ENCODE measurements around the gene GABRA4.
A peak's percentile ranks its signal among the peaks of the same experiment; 100 is the strongest.

Gene GABRA4

GRCh38 chr4:46993075-46994006 lies at the start of gene GABRA4:
TSS of gene GABRA4 (minus strand) at chr4:46993581. CDS start at chr4:46993424, 157 bp downstream.
- Histone ChIP-seq H3K4me3 (replicated peaks; ENCODE audit: low read depth, low read length) (peak within 1 kb of the TSS; percentile 36), H3K36me3 (ENCODE audit: control insufficient read depth, insufficient read depth, low read length) (no peaks in the 10 kb centered on the region), H3K27me3 (replicated peaks; ENCODE audit: control insufficient read depth, insufficient read depth, low read length) (no peaks in the 10 kb centered on the region)
- no peak for TF ChIP-seq CTCF (IDR thresholded peaks at IDR 0.05; ENCODE audit: insufficient read depth, low read length, poor library complexity, severe bottlenecking)
- peak; percentile 59 for DNase-seq (ENCODE audit: extremely low read depth, insufficient read length)

DNA sequence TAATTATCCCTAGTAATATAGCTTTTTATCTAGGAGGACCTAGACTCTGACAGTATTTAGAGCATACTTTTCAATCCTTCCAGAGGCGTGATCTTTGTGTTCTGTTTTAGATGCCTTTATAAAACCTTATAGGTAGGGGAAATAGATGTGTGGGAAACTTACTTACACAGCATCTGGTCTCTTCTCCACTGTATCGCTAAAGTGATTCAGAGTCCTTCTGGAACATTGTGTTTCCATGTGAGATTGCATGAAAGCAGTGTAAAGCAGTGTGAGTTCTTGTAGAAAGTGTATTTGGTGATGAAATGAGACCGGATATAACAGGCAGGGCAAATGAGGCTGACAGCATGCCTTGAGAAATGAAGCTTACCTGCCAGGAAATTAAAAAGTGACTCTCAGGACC lies 47.4 kb upstream of the GABRA4 start:
- H3K27me3 ChIP-seq (replicated peaks; ENCODE audit: control insufficient read depth, insufficient read depth, low read length), result no peaks in the 10 kb centered on the region

GRCh38 chr4:47038263-47038662 lies 44.9 kb upstream of the GABRA4 start:
- no peak for DNase-seq (ENCODE audit: extremely low read depth, insufficient read length)
- TF ChIP-seq CTCF (IDR thresholded peaks at IDR 0.05; ENCODE audit: insufficient read depth, low read length, poor library complexity, severe bottlenecking), result no peak
- Histone ChIP-seq H3K27me3 (replicated peaks; ENCODE audit: control insufficient read depth, insufficient read depth, low read length) (no peaks in the 10 kb centered on the region), H3K4me3 (replicated peaks; ENCODE audit: low read depth, low read length) (no peak overlapping the region), H3K36me3 (ENCODE audit: control insufficient read depth, insufficient read depth, low read length) (no peaks in the 10 kb centered on the region)

More for the DNA sequence above, 47.4 kb upstream of the GABRA4 start:
- TF ChIP-seq CTCF (IDR thresholded peaks at IDR 0.05; ENCODE audit: insufficient read depth, low read length, poor library complexity, severe bottlenecking), result no peak
- Histone ChIP-seq H3K36me3 (ENCODE audit: control insufficient read depth, insufficient read depth, low read length) (no peaks in the 10 kb centered on the region), H3K4me3 (replicated peaks; ENCODE audit: low read depth, low read length) (no peak overlapping the region)
- no peak for DNase-seq (ENCODE audit: extremely low read depth, insufficient read length)

DNA sequence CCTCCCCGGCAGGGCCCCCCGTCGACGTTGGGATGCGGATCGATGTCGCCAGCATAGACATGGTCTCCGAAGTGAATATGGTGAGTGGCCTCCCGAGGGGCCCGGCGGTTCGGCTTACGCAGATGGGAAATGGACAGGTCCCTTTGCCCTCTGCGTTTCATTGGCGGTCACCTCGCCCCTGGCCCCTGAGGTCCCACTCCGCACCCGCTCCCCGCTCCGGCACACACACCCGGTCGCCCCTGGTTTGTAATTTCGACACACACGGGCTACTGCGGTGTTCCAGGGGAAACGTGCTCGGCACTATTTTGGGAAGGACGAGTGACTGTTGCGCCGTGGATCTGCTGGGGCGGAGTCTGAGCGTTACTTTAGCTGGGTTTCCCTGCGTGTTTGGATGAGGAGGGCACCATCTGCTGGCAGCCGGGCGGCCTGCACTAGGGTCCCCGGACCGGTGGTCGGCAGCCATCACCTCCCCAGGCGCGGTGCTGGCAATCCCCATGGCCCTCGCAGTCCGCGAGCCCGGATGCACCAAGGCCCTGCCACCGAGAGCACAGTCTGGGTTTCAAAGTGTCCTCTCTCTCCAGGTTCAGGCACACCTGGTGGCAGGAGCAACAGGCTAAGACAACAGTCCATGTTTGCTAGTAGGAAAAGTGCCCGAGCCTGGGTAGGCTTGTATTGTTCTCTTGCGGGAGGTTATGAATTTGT lies 39.2 kb upstream of the GABRA4 start:
- no peaks in the 10 kb centered on the region for H3K36me3 ChIP-seq (ENCODE audit: control insufficient read depth, insufficient read depth, low read length)
- no peaks in the 10 kb centered on the region; the same call in 1 of the 2 replicates for H3K27me3 ChIP-seq (replicated peaks; ENCODE audit: control insufficient read depth, insufficient read depth, low read length)
- peak; percentile 83 for TF ChIP-seq CTCF (IDR thresholded peaks at IDR 0.05; ENCODE audit: insufficient read depth, low read length, poor library complexity, severe bottlenecking)
- H3K4me3 ChIP-seq (replicated peaks; ENCODE audit: low read depth, low read length), result peak overlapping the region; percentile 6
- DNase-seq (ENCODE audit: extremely low read depth, insufficient read length), result peak; percentile 77

DNA sequence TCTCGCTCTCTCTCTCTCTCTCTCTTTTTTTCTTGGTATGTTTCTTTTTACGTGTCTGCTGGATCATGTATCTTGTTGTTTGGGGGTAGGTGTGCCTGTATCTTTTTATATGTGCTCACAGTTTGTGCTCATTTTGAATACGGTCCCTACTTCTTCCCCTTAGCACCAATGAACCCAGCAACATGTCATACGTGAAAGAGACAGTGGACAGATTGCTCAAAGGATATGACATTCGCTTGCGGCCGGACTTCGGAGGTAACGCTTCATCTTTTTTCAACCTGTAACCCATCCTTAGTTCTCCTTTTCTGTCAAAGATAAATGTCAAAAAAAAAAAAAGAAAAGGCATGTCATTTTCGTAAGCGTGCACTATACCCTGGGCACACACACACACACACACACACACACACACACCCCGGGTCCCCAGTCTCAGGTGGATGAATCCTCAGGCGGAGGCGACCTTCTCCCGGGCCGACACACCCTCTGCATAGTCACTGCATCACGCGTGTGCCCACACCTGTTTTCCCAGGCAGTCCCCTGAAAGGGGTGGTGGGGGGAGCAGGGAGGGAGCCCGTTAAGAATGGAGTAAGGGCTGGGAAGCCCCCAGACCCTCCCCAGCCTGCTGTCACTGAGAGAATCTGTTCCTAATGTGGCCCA lies 38.5 kb upstream of the GABRA4 start:
- Histone ChIP-seq H3K4me3 (replicated peaks; ENCODE audit: low read depth, low read length) (peak overlapping the region; percentile 6), H3K27me3 (replicated peaks; ENCODE audit: control insufficient read depth, insufficient read depth, low read length) (no peaks in the 10 kb centered on the region; the same call in 1 of the 2 replicates), H3K36me3 (ENCODE audit: control insufficient read depth, insufficient read depth, low read length) (no peaks in the 10 kb centered on the region)
- no peak for TF ChIP-seq CTCF (IDR thresholded peaks at IDR 0.05; ENCODE audit: insufficient read depth, low read length, poor library complexity, severe bottlenecking)
- DNase-seq (ENCODE audit: extremely low read depth, insufficient read length), result peak; percentile 29
